Liver (tissue), 3 donors: ENCODE data around the gene ACTN2.

Experiments used
- EGR1 ChIP-seq, 2 donors: IDR thresholded peaks; 2 replicates each; pipeline ENCODE4 v1.6.1; 2016 to 2018; ENCODE audit warnings: antibody characterized with exemption in 2 of 2, low read depth in 2 of 2
- FOXA1 ChIP-seq: IDR thresholded peaks from 2 replicates; pipeline ENCODE4 v1.6.1; 2016; ENCODE audit warnings: antibody characterized with exemption
- JUND ChIP-seq, 2 donors: IDR thresholded peaks; 2 replicates each; pipeline ENCODE4 v1.6.1; 2016; ENCODE audit warnings: antibody characterized with exemption in 2 of 2
- RAD21 ChIP-seq, 2 donors: IDR thresholded peaks; 2 replicates each; pipeline ENCODE4 v1.6.1; 2016; ENCODE audit warnings: antibody characterized with exemption in 2 of 2, mild to moderate bottlenecking in 2 of 2
- RXRA ChIP-seq, 2 donors: IDR thresholded peaks; 2 replicates each; pipeline ENCODE4 v1.6.1; 2017 to 2018; ENCODE audit warnings: antibody characterized with exemption in 2 of 2, mild to moderate bottlenecking in 1 of 2
- TAF1 ChIP-seq: conservative IDR thresholded peaks from 2 replicates; pipeline ENCODE4 v1.6.1; 2016; ENCODE audit warnings: antibody characterized with exemption, mild to moderate bottlenecking
- YY1 ChIP-seq: IDR thresholded peaks from 2 replicates; pipeline ENCODE4 v1.6.1; 2016; ENCODE audit warnings: antibody characterized with exemption, mild to moderate bottlenecking
- TF ChIP-seq, protein P1 (sequence below): fragments of 150-350 bp; IDR thresholded peaks from 2 replicates; pipeline ENCODE4 v1.5.1; 2017; ENCODE audit warnings: improper control_type of control experiment, low read depth, low read length; ENCODE audit not compliant: missing input control
- TF ChIP-seq, protein P2 (sequence below): IDR thresholded peaks from 2 replicates; pipeline ENCODE4 v1.6.1; 2016; ENCODE audit warnings: antibody characterized with exemption
- donor health status: healthy.
- donor health status: healthy.

DNA sequence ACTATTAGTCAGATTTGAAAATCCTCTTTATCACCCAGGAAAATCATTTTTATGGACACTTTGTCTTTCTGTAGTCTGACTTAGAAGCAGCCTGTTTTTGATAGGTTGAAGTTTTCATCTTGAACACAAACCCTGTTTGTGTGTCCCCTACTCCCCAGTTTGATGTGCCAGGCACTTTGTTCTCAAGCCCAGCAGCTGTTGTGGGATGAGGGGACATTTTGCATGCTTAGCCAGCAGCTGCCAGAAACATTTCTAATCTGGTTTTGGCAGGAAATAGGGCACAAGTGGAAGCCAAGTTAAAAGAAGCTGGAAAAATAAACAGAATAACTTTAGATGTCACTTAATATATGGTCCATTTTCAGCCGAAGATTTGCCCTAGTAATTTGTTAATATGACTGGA lies 29.9 kb downstream of the ACTN2 start:
- TF ChIP-seq EGR1 (IDR thresholded peaks at IDR 0.05; ENCODE audit: low read depth in 2 of 2) (no peak), FOXA1 (no peak), RXRA (IDR thresholded peaks at IDR 0.05) (no peak), RAD21 (IDR thresholded peaks at IDR 0.05) (no peak), JUND (IDR thresholded peaks at IDR 0.05) (no peak), YY1 (no peak), TAF1 (no peak)
- TF ChIP-seq, protein P1, sequence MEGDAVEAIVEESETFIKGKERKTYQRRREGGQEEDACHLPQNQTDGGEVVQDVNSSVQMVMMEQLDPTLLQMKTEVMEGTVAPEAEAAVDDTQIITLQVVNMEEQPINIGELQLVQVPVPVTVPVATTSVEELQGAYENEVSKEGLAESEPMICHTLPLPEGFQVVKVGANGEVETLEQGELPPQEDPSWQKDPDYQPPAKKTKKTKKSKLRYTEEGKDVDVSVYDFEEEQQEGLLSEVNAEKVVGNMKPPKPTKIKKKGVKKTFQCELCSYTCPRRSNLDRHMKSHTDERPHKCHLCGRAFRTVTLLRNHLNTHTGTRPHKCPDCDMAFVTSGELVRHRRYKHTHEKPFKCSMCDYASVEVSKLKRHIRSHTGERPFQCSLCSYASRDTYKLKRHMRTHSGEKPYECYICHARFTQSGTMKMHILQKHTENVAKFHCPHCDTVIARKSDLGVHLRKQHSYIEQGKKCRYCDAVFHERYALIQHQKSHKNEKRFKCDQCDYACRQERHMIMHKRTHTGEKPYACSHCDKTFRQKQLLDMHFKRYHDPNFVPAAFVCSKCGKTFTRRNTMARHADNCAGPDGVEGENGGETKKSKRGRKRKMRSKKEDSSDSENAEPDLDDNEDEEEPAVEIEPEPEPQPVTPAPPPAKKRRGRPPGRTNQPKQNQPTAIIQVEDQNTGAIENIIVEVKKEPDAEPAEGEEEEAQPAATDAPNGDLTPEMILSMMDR: no peak
- TF ChIP-seq, protein P2, sequence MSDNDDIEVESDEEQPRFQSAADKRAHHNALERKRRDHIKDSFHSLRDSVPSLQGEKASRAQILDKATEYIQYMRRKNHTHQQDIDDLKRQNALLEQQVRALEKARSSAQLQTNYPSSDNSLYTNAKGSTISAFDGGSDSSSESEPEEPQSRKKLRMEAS: no peak
